Smooth muscle cell of trachea (primary cell): ENCODE data around the gene TCFL5. TPM values are rescaled to one million over a fixed set of nuclear protein-coding genes. Genes with fewer than 3 reads are reported as not detected.

ENCODE experiments used
- total RNA-seq: library from RNA; depleted of rRNA; stranded (reverse); fragments of >200 nt; gene quantifications from 2 replicates; pipeline ENCODE4 v1.2.1, GENCODE V29; 2014

The TCFL5 gene
- 19.0 and 20.5 TPM in 2 replicates for total RNA-seq

DNA sequence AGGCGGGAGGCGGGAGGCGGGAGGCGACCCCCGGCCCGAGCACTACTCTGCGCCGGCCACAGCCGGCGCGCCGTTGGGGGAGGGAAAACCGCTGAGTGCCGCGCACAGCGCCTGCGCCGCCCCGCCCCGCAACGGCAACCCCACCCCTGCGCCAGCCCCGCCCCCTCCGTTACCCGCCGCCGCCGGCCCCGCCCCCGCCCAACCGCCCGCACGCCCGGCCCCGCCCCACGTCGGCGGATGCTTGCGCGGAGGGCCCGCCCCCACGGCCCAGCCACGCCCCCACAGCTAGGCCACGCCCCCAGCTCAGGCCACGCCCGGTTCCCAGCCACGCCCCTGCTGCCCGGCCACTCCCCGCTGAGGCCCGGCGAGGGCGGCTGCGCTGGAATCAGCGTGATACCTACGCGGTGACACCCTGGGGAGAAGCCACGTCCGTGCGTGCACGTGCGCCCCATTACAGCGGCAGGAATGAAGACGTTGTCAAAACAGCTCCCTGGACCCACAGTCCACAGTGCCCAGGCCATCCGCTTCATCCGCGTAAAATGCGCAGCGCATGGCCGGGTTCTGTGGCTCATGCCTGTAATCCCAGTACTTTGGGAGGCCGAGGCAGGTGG, at the start of gene TCFL5:
TCFL5 (minus strand) TSS at position 97 of the 611 bp plus-strand sequence. CDS start 152 bp downstream, outside the sequence.

DNA sequence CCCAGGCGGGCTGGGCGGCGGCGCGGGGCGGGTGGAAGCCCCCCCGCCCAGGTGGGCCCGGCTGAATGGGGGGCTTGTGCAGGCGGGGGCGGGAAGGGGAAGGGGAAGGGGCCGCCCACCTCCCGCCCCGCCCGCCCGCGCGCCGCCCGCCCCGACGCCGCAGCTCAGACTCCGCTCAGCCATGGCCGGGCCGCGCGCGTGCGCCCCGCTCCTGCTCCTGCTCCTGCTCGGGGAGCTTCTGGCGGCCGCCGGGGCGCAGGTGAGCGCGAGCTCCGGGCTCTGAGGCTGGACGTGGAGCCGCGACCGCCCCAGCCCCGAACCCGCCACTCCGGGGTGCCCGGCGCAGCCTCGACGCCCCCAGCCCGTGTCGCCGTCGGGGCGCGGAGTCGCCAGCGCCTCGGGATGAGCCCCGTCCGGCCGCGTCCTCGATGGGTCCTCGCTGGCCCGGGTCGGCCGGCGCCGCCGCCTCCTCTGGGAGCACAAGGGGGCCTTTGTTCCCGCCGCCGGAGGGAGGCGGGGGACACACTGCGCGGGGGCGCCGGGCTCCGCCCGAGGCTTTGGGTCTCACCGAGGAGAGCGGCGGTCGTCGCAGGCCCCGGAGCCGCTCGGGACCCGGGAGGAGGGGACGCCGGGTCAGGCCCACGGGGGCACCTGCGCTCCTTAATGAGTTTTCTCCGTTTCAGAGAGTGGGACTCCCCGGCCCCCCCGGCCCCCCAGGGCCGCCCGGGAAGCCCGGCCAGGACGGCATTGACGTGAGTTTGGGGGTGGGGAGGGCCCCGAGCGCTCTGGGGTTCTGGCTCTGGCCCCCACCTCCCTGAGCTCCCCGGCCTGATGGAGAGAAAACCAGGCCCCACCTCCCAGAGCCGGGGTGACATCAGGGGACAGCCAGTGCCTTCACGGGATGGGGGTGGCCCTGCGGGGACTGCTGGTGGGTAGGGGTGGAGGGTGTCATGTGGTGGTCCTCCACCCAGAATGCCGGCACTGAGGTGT, 44.4 kb downstream of the TCFL5 start, which contains the start of gene COL9A3:
COL9A3 (plus strand) TSS at position 167 of the 990 bp plus-strand sequence; CDS start at position 182, 15 bp downstream.

DNA sequence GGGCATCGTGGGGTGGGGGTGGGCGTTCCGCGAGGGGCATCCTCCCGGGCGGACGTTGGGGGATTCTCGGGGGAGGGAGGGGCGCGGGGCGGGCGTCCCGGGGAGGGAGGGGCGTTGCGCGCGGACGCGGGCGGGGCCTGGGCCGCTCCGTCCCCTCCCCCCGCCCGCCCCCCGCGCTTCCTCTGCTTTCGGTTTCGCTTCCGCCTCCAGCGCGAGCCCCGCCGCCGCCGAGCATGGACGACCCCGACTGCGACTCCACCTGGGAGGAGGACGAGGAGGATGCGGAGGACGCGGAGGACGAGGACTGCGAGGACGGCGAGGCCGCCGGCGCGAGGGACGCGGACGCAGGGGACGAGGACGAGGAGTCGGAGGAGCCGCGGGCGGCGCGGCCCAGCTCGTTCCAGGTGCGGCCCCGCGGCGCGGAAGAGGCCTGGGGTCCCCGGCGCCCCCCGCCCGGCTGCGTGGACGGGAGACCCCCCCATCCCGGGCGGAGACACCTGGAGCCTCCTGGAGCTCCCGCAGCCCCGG, 56.9 kb downstream of the TCFL5 start, which contains the start of gene OGFR:
OGFR (plus strand) TSS at position 209 of the 528 bp plus-strand sequence; CDS start at position 234, 25 bp downstream.

Other genes starting within 250 kb of the TCFL5 start
- gene SLCO4A1, start 219.3 kb downstream of the TCFL5 start, total RNA-seq = 0.66 and 1.3 TPM in 2 replicates
- gene NTSR1, start 153.0 kb downstream of the TCFL5 start, total RNA-seq = 0.66 and 1.3 TPM in 2 replicates
- gene MRGBP, start 65.3 kb downstream of the TCFL5 start, total RNA-seq = 19.5 and 19.8 TPM in 2 replicates
- 31.4 and 59.0 TPM in 2 replicates for gene OGFR, start 57.0 kb downstream of the TCFL5 start, total RNA-seq
- 0.15 and 1.2 TPM in 2 replicates for gene COL9A3, start 44.8 kb downstream of the TCFL5 start, total RNA-seq
- gene DIDO1, start 64.7 kb upstream of the TCFL5 start, total RNA-seq = 44.0 and 47.1 TPM in 2 replicates
- 26.6 and 32.4 TPM in 2 replicates for gene GID8, start 76.3 kb upstream of the TCFL5 start, total RNA-seq
- gene SLC17A9, start 90.9 kb upstream of the TCFL5 start, total RNA-seq = 4.8 and 7.4 TPM in 2 replicates
- gene BHLHE23, start 145.1 kb upstream of the TCFL5 start, total RNA-seq = not detected in 2 replicates